SW 1271 (cell line): ENCODE data around the gene BPIFB3.
A peak's percentile ranks its signal among the peaks of the same experiment; 100 is the strongest.
"Not testable (repeated sequence)": the region's sequence is repeated elsewhere in the genome, so short reads cannot be mapped to it uniquely, and the experiment has no call there.

ENCODE experiments used
- DNase-seq, 2 experiments: peaks; one replicate each; lab custom pipeline; 2025; lab: John Stamatoyannopoulos, UW

Gene BPIFB3

GRCh38 chr20:33091147-33091546 lies 37.4 kb downstream of the BPIFB3 start:
- DNase-seq: no peak

GRCh38 chr20:33091693-33092092 lies 38.0 kb downstream of the BPIFB3 start:
- DNase-seq: no peak

- DNase-seq: no peak
These were observed 38.7 kb downstream of the BPIFB3 start for GRCh38 chr20:33092361-33092760.

- DNase-seq: no peak
These were observed 39.4 kb downstream of the BPIFB3 start for GRCh38 chr20:33093074-33093473.

GRCh38 chr20:33093582-33093981 lies 39.9 kb downstream of the BPIFB3 start:
- no peak for DNase-seq

- no peak for DNase-seq
These were observed 41.5 kb downstream of the BPIFB3 start for GRCh38 chr20:33095249-33095648.

- DNase-seq: peak; percentile 83 to 97
These were observed 42.3 kb downstream of the BPIFB3 start for GRCh38 chr20:33095902-33096584.

GRCh38 chr20:33097001-33097400 lies 43.3 kb downstream of the BPIFB3 start:
- DNase-seq: no peak

GRCh38 chr20:33099843-33100538 lies 46.3 kb downstream of the BPIFB3 start:
- DNase-seq: no peak

- DNase-seq: no peak
These were observed 49.9 kb downstream of the BPIFB3 start for GRCh38 chr20:33103556-33103955.

GRCh38 chr20:33104336-33104735 lies 50.6 kb downstream of the BPIFB3 start:
- no peak for DNase-seq

- no peak for DNase-seq
These were observed 51.7 kb downstream of the BPIFB3 start for GRCh38 chr20:33105316-33105924.

- not testable (repeated sequence) for DNase-seq
These were observed 52.4 kb downstream of the BPIFB3 start for GRCh38 chr20:33106058-33106620.

GRCh38 chr20:33108661-33109060 lies 55.0 kb downstream of the BPIFB3 start:
- DNase-seq: no peak

- no peak for DNase-seq
These were observed 56.6 kb downstream of the BPIFB3 start for GRCh38 chr20:33110147-33110825.

- DNase-seq: no peak
These were observed 57.6 kb downstream of the BPIFB3 start for GRCh38 chr20:33111306-33111705.

- DNase-seq: no peak
These were observed 59.1 kb downstream of the BPIFB3 start for GRCh38 chr20:33112547-33113386.

GRCh38 chr20:33113387-33113908 lies 59.7 kb downstream of the BPIFB3 start:
- peak in 1 of 2 experiments; percentile 36 for DNase-seq

GRCh38 chr20:33115501-33115900 lies 61.8 kb downstream of the BPIFB3 start:
- not testable (repeated sequence) for DNase-seq

GRCh38 chr20:33119725-33120720 lies 66.3 kb downstream of the BPIFB3 start:
- peak; percentile 64 to 85 for DNase-seq
